C4-2B (cell line): ENCODE results near the gene PADI4.

Source experiments
- ZFX ChIP-seq: fragments of 450-650 bp; IDR thresholded peaks from 2 replicates; pipeline ENCODE4 v1.6.1; 2017
- TF ChIP-seq, protein P1 (sequence below): fragments of 450-650 bp; conservative IDR thresholded peaks from 2 replicates; pipeline ENCODE4 v1.5.1; 2017; ENCODE audit warnings: mild to moderate bottlenecking

DNA sequence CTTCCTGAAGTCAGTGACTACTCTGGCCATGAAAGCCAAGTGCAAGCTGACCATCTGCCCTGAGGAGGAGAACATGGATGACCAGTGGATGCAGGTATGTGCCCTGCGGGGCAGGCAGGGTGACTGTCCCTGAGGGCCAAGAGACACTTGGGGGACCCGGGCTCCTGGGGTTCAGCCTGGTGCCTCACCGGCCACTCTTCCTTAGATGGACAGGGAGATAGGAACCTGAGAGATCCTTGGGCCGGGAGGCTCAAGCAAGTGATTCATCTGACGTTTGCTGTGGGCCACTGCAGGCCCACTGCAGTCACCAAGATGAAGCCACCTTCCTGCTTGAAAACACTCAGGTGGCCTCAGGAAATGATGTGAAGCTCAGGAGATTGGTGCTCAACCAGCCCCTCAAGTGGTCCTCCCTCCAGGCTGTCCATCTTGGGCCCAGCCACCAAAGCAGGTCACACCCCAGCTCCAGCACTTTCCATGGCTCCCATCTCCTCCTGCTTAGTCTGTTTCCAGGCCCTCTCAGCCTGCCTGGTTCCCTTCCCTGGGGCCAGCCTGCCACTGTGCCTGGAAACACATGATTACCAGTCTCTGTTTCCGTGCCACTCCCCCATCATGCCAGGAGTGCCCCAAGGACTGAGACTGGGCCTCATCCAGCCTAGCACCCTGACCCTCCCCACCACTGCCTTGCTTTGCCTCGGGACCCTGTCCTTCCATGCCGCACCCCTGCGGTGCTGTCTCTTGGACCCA is 38.2 kb downstream of the PADI4 start:
- TF ChIP-seq, protein P1, sequence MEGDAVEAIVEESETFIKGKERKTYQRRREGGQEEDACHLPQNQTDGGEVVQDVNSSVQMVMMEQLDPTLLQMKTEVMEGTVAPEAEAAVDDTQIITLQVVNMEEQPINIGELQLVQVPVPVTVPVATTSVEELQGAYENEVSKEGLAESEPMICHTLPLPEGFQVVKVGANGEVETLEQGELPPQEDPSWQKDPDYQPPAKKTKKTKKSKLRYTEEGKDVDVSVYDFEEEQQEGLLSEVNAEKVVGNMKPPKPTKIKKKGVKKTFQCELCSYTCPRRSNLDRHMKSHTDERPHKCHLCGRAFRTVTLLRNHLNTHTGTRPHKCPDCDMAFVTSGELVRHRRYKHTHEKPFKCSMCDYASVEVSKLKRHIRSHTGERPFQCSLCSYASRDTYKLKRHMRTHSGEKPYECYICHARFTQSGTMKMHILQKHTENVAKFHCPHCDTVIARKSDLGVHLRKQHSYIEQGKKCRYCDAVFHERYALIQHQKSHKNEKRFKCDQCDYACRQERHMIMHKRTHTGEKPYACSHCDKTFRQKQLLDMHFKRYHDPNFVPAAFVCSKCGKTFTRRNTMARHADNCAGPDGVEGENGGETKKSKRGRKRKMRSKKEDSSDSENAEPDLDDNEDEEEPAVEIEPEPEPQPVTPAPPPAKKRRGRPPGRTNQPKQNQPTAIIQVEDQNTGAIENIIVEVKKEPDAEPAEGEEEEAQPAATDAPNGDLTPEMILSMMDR, result no peak
- TF ChIP-seq ZFX, result no peak
